Mesenchymal stem cell (in vitro differentiated cells and primary cell): Measurements from ENCODE around the gene C1QTNF1.

Experiments used
- DNase-seq: peaks from one replicate; pipeline ENCODE4 v3.0.0-alpha.2; 2013
- H2AFZ ChIP-seq: one replicate; pipeline ENCODE4 v1.6.1; 2013; ENCODE audit warnings: low read depth, mild to moderate bottlenecking, control low read depth, inconsistent platforms, low read length, moderate library complexity
- H2AK5ac ChIP-seq: 2 replicates; pipeline ENCODE4 v1.6.1; 2013; ENCODE audit warnings: low read length, moderate library complexity, mild to moderate bottlenecking, inconsistent platforms; ENCODE audit not compliant: severe bottlenecking
- H2BK120ac ChIP-seq: one replicate; pipeline ENCODE4 v1.6.1; 2013; ENCODE audit warnings: low read depth, mild to moderate bottlenecking, inconsistent platforms, low read length, moderate library complexity
- H2BK12ac ChIP-seq, 2 experiments: one replicate each; pipeline ENCODE4 v1.6.1; 2013; ENCODE audit warnings: inconsistent platforms in 2 of 2, low read length in 2 of 2, mild to moderate bottlenecking in 2 of 2, moderate library complexity in 2 of 2, control low read depth in 1 of 2
- H2BK15ac ChIP-seq: one replicate; pipeline ENCODE4 v1.6.1; 2013; ENCODE audit warnings: mild to moderate bottlenecking, low read depth, inconsistent platforms; ENCODE audit not compliant: poor library complexity, severe bottlenecking
- H2BK5ac ChIP-seq: 2 replicates; pipeline ENCODE4 v1.6.1; 2013; ENCODE audit warnings: low read depth, mild to moderate bottlenecking, low read length, control low read depth, inconsistent platforms; ENCODE audit not compliant: poor library complexity, severe bottlenecking
- H3K14ac ChIP-seq, 2 experiments: one replicate each; pipeline ENCODE4 v1.6.1; 2013; ENCODE audit warnings: inconsistent platforms in 2 of 2, low read length in 2 of 2, control low read depth in 1 of 2, mild to moderate bottlenecking in 1 of 2, moderate library complexity in 1 of 2
- H3K18ac ChIP-seq, 2 experiments: one replicate each; pipeline ENCODE4 v1.6.1; 2013; ENCODE audit warnings: inconsistent platforms in 2 of 2, low read length in 2 of 2, control low read depth in 1 of 2, low read depth in 1 of 2, mild to moderate bottlenecking in 1 of 2
- H3K23ac ChIP-seq, 2 experiments: one replicate each; pipeline ENCODE4 v1.6.1; 2013; ENCODE audit warnings: inconsistent platforms in 2 of 2, low read length in 2 of 2, mild to moderate bottlenecking in 2 of 2, moderate library complexity in 2 of 2, control low read depth in 1 of 2
- H3K27ac ChIP-seq: 2 replicates; pipeline ENCODE4 v1.5.1; 2013; ENCODE audit warnings: mild to moderate bottlenecking, moderate library complexity, low read length, control low read depth, inconsistent platforms; ENCODE audit not compliant: poor library complexity, severe bottlenecking
- H3K27me3 ChIP-seq, 2 experiments: 2 replicates each; pipeline versions ENCODE4 v1.6.1 to v1.7.0; 2013; ENCODE audit warnings: low read length in 2 of 2, mild to moderate bottlenecking in 2 of 2, moderate library complexity in 2 of 2, control low read depth in 1 of 2, inconsistent platforms in 1 of 2; ENCODE audit not compliant: control insufficient read depth in 1 of 2, insufficient read depth in 1 of 2
- H3K36me3 ChIP-seq, 2 experiments: 2 replicates each; pipeline versions ENCODE4 v1.6.1 to v1.7.0; 2013; ENCODE audit warnings: low read length in 2 of 2, control low read depth in 1 of 2, inconsistent platforms in 1 of 2, low read depth in 1 of 2, mild to moderate bottlenecking in 1 of 2; ENCODE audit not compliant: insufficient read depth in 2 of 2, control insufficient read depth in 1 of 2
- H3K4ac ChIP-seq, 2 experiments: one replicate each; pipeline ENCODE4 v1.6.1; 2013; ENCODE audit warnings: inconsistent platforms in 2 of 2, low read length in 2 of 2, mild to moderate bottlenecking in 2 of 2, moderate library complexity in 2 of 2, control low read depth in 1 of 2, low read depth in 1 of 2
- H3K4me1 ChIP-seq: 2 replicates; pipeline ENCODE4 v1.6.1; 2013; ENCODE audit warnings: low read depth, low read length, control low read depth; ENCODE audit not compliant: control insufficient read depth, insufficient read depth
- H3K4me2 ChIP-seq: 2 replicates; pipeline ENCODE4 v1.6.1; 2013; ENCODE audit warnings: low read length, mild to moderate bottlenecking, inconsistent platforms; ENCODE audit not compliant: poor library complexity, severe bottlenecking
- H3K4me3 ChIP-seq, 2 experiments: 2 replicates each; pipeline versions ENCODE4 v1.5.1 to v1.7.0; 2013; ENCODE audit warnings: low read length in 2 of 2, mild to moderate bottlenecking in 2 of 2, control low read depth in 1 of 2, low read depth in 1 of 2; ENCODE audit not compliant: insufficient read depth in 1 of 2
- H3K79me1 ChIP-seq: replicated peaks from 2 replicates; pipeline ENCODE4 v1.6.1; 2013; ENCODE audit warnings: mild to moderate bottlenecking, control low read depth, low read length, inconsistent platforms; ENCODE audit not compliant: poor library complexity, severe bottlenecking
- H3K9ac ChIP-seq: 2 replicates; pipeline ENCODE4 v1.7.0; 2013; ENCODE audit warnings: mild to moderate bottlenecking, low read length, moderate library complexity
- H3K9me3 ChIP-seq: 2 replicates; pipeline ENCODE4 v1.7.0; 2013; ENCODE audit warnings: mild to moderate bottlenecking, low read length; ENCODE audit not compliant: control insufficient read depth
- H4K8ac ChIP-seq: one replicate; pipeline ENCODE4 v1.6.1; 2013; ENCODE audit warnings: inconsistent platforms, mild to moderate bottlenecking, low read length, moderate library complexity
- H4K91ac ChIP-seq: one replicate; pipeline ENCODE4 v1.6.1; 2013; ENCODE audit warnings: mild to moderate bottlenecking, low read length, inconsistent platforms
- WGBS: methylation state at CpG from one replicate; pipeline ENCODE4 v1.1.7; 2013; ENCODE audit warnings: mixed read lengths; 5-methylcytosine and 5-hydroxymethylcytosine counted together

The C1QTNF1 gene

DNA sequence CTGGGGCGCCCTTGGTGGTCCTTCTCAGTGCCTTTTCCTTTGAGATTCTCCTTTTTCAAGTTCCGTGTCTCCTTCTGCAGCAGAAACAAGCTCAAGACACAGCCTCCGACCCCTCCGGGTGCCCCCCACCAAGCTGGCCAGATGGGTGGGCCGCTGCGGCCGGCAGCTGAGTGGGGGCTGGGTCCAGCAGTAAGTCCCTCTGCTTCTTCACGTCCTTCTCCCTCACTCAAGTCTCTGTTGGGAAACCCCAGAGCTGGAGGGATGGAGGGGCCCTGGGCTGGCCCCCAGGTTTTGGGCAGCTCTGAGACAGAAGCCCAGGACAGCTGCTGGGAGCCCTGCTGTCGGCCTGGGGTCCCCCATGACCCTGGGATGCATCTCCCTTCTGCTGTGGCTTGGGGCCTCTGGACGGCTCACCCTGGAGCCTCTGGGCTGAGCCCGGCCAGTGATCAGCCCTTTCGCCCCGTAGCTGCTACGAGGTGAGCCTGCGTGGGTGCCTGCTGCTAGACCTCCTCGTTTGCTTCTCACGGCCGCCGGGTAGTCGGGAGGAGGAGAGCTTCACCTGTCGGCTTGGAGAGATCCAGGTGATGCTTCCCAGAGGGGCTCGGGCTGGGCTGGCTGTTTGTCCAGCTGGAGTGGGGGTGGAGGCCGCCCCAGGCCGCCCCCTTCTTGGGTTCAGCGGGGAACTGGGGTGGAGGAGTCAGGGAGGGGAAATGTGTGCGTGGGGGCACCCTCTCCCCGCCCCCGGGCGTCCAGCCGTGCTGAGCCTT lies 61.4 kb downstream of the C1QTNF1 start:
- H3K4me2 ChIP-seq: no peak overlapping the region
- H3K27me3 ChIP-seq: no peaks in the 10 kb centered on the region
- H2BK15ac ChIP-seq: no peak overlapping the region
- H4K8ac ChIP-seq: no peak overlapping the region
- no peak overlapping the region for H3K14ac ChIP-seq
- no peak overlapping the region for H3K23ac ChIP-seq
- H3K36me3 ChIP-seq: peaks cover 25 to 78% of the 10 kb centered on the region in 2 experiments
- H2BK12ac ChIP-seq: no peak overlapping the region
- no peaks in the 10 kb centered on the region for H3K9me3 ChIP-seq
- no peak overlapping the region for H2BK120ac ChIP-seq
- no peak overlapping the region for H3K18ac ChIP-seq
- no peaks in the 10 kb centered on the region for H3K4me1 ChIP-seq
- H3K4me3 ChIP-seq: no peak overlapping the region
- no peak overlapping the region for H2AFZ ChIP-seq
- DNase-seq: no peak
- H3K79me1 ChIP-seq: no peaks in the 10 kb centered on the region
- H3K27ac ChIP-seq: no peak overlapping the region
- WGBS: 96% methylated on average over 26 of the region's 30 CpGs
- no peak overlapping the region for H4K91ac ChIP-seq
- H3K9ac ChIP-seq: no peak overlapping the region
- no peak overlapping the region for H3K4ac ChIP-seq
- H2AK5ac ChIP-seq: no peak overlapping the region
- H2BK5ac ChIP-seq: no peak overlapping the region

DNA sequence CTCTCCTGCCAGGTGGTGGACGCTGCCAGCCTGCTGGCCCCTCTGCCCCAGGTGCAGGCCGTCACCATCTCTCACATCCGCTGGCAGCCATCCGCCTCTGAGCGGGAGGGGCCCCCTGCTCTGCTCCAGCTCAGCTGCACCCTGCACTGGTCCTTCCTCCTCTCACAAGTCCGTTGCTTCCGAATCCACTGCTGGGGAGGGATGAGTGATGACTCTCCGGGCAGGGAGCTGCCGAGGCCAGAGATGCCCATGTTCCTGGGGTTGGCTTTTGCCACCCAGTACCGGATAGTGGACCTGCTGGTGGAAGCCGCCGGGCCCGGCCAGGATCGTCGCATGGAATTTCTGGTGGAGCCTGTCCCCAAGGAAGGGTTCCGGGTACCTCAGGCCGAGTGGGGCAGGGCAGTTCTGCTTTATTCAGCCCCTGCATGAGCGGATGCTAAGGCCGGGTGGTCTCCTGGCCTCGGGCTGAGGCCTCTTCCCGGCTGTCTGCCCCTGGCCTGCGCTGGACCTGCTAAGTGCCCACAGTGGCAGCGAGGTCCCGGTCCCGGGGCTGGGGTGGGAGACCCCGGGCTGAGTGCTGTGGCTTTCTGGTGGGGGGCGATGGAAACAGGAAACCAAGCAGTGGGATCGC lies 62.1 kb downstream of the C1QTNF1 start:
- Histone ChIP-seq H3K4me1 (no peaks in the 10 kb centered on the region), H4K91ac (no peak overlapping the region), H2BK12ac (no peak overlapping the region), H4K8ac (no peak overlapping the region), H3K23ac (no peak overlapping the region), H3K4me3 (no peak overlapping the region), H3K27me3 (peaks cover 0 to 3% of the 10 kb centered on the region in 2 experiments), H3K27ac (no peak overlapping the region), H3K9ac (no peak overlapping the region), H3K4ac (no peak overlapping the region), H3K9me3 (no peaks in the 10 kb centered on the region), H2BK120ac (no peak overlapping the region), H3K4me2 (no peak overlapping the region), H3K79me1 (no peaks in the 10 kb centered on the region), H2BK15ac (no peak overlapping the region), H2AK5ac (no peak overlapping the region), H2AFZ (no peak overlapping the region), H3K36me3 (peaks cover 19 to 71% of the 10 kb centered on the region in 2 experiments), H3K18ac (no peak overlapping the region), H3K14ac (no peak overlapping the region), H2BK5ac (no peak overlapping the region)
- no peak for DNase-seq
- WGBS: 94% methylated on average over 28 of the region's 28 CpGs

DNA sequence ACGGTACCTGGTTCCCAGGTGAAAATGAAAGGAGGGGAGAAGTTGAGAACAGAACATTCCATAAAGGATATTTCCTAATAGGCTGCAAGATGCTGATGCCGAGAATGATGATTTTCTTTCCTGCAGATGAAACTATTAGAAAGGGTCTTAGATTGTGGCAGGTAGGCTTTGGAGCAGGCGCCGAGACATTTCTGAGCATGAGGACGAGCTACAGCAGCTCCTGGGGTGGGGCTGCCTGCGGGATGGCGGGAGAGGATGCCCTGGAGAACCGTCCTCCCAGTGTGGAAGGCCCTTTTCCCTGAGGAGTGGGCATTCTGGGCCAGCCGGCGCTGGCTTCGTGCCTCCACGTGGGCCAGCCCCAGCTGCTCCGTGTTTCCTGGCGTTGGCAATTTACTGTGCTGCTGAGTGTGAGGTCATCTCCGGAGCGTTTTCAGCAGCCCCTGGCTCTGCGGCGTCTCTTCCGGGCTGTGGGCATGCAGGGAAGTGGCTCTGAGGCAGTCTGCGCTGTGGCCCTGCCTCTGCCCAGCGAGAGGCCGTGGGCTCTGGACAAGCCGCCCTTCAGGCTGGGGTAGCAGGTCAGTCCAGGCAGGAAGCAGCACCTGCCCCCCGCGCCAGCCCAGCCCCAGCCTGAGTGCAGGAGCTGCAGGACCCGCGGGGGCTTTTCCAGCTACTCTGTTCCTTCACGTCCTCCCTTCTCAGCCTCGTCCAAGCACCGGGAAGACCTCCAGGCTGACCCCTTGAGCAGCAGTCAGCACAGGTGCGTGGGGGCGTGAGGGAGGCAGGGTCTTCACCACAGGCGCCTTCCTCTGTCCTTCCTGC lies 62.8 kb downstream of the C1QTNF1 start:
- no peak overlapping the region for H3K23ac ChIP-seq
- H4K91ac ChIP-seq: no peak overlapping the region
- WGBS: 94% methylated on average over 33 of the region's 33 CpGs

More for the DNA sequence above, 62.8 kb downstream of the C1QTNF1 start:
- Histone ChIP-seq H2AFZ (no peak overlapping the region), H3K79me1 (no peaks in the 10 kb centered on the region), H3K9ac (no peak overlapping the region), H3K4me3 (no peak overlapping the region), H3K4me2 (no peak overlapping the region), H3K4ac (no peak overlapping the region), H2AK5ac (no peak overlapping the region), H4K8ac (no peak overlapping the region), H3K36me3 (peaks cover 19 to 66% of the 10 kb centered on the region in 2 experiments), H2BK12ac (no peak overlapping the region), H3K4me1 (no peaks in the 10 kb centered on the region), H2BK120ac (no peak overlapping the region), H3K9me3 (no peaks in the 10 kb centered on the region), H2BK15ac (no peak overlapping the region), H3K27me3 (peaks cover 0 to 7% of the 10 kb centered on the region in 2 experiments), H3K14ac (no peak overlapping the region), H3K27ac (no peak overlapping the region), H3K18ac (no peak overlapping the region), H2BK5ac (no peak overlapping the region)
- no peak for DNase-seq
